H1 (cell line): ENCODE measurements around the gene KRAS. TPM values are rescaled to one million over a fixed set of nuclear protein-coding genes. Genes with fewer than 3 reads are reported as not detected.

ENCODE experiments used
- CTCF ChIA-PET: fragments of 300-600 bp; sonication (Branson Sonifier 250); formaldehyde crosslinking; loops from one replicate; lab custom pipeline; 2021; ENCODE audit not compliant: partially characterized antibody; lab: Charles Lee
- POLR2A ChIA-PET: fragments of 300-600 bp; sonication (Branson Sonifier 250); formaldehyde crosslinking; loops from one replicate; lab custom pipeline; 2021; ENCODE audit warnings: inconsistent platforms; ENCODE audit not compliant: partially characterized antibody; lab: Charles Lee
- DNase-seq, 2 experiments: peaks; one replicate each; pipeline versions ENCODE4 v3.0.0 to v3.0.0-alpha.2; 2010 to 2022; ENCODE audit warnings: low spot score in 2 of 2, low read depth in 1 of 2, mixed read lengths in 1 of 2
- FAIRE-seq: peaks from 2 replicates; lab custom pipeline; 2011; peaks lifted over from hg19 to GRCh38; lab: Jason Lieb, UNC
- H2AFZ ChIP-seq: 2 replicates; pipeline ENCODE4 v1.8.1; 2012; ENCODE audit warnings: low read length, inconsistent platforms
- H2AK5ac ChIP-seq: 2 replicates; pipeline ENCODE4 v1.6.1; 2013; ENCODE audit warnings: low read depth, low read length
- H2BK120ac ChIP-seq: replicated peaks from 2 replicates; pipeline ENCODE3; 2013; ENCODE audit warnings: low read depth, low read length, inconsistent platforms
- H2BK12ac ChIP-seq: 2 replicates; pipeline ENCODE4 v1.6.1; 2013; ENCODE audit warnings: low read depth, low read length
- H2BK15ac ChIP-seq: 2 replicates; pipeline ENCODE4 v1.6.1; 2013; ENCODE audit warnings: low read length
- H2BK20ac ChIP-seq: 2 replicates; pipeline ENCODE4 v1.6.1; 2013; ENCODE audit warnings: low read length
- H2BK5ac ChIP-seq: 2 replicates; pipeline ENCODE4 v1.6.1; 2013; ENCODE audit warnings: low read depth, low read length
- H3K14ac ChIP-seq: 2 replicates; pipeline ENCODE4 v1.6.1; 2013; ENCODE audit warnings: inconsistent platforms; ENCODE audit not compliant: insufficient read length
- H3K18ac ChIP-seq: 2 replicates; pipeline ENCODE4 v1.6.1; 2013; ENCODE audit warnings: low read length; ENCODE audit errors: extremely low read depth
- H3K23ac ChIP-seq: 2 replicates; pipeline ENCODE4 v1.6.1; 2013; ENCODE audit warnings: inconsistent platforms; ENCODE audit not compliant: insufficient read length
- H3K23me2 ChIP-seq: 2 replicates; pipeline ENCODE4 v1.6.1; 2013; ENCODE audit warnings: low read depth, low read length
- H3K27ac ChIP-seq: 2 replicates; pipeline ENCODE4 v1.6.1; 2011; ENCODE audit warnings: low read depth, low read length, inconsistent platforms
- H3K27me3 ChIP-seq, 4 experiments: replicated peaks in 1 of 4; 1 replicate in 1 of 4; 2 replicates in 3 of 4; pipeline versions ENCODE4 v1.6.1 to v1.8.1; 2011 to 2013; ENCODE audit warnings: low read length in 3 of 4, mild to moderate bottlenecking in 3 of 4, inconsistent platforms in 2 of 4, mixed read lengths in 2 of 4, moderate library complexity in 1 of 4; ENCODE audit not compliant: control insufficient read depth in 3 of 4, insufficient read depth in 3 of 4; ENCODE audit errors: extremely low read depth in 1 of 4
- H3K36me3 ChIP-seq, 4 experiments: 2 replicates each; pipeline versions ENCODE4 v1.6.1 to v1.8.1; 2011 to 2013; ENCODE audit warnings: mild to moderate bottlenecking in 4 of 4, low read length in 3 of 4, moderate library complexity in 2 of 4, control low read depth in 1 of 4, inconsistent platforms in 1 of 4; ENCODE audit not compliant: insufficient read depth in 4 of 4, control insufficient read depth in 2 of 4
- H3K4ac ChIP-seq: replicated peaks from 2 replicates; pipeline ENCODE3; 2013; ENCODE audit warnings: low read length, low read depth, mixed read lengths, inconsistent platforms; ENCODE audit not compliant: insufficient read length
- H3K4me1 ChIP-seq, 4 experiments: replicated peaks in 1 of 4; 1 replicate in 1 of 4; 2 replicates in 3 of 4; pipeline versions ENCODE4 v1.6.1 to v1.8.1; 2011 to 2013; ENCODE audit warnings: low read length in 3 of 4, inconsistent platforms in 2 of 4, mixed read lengths in 1 of 4; ENCODE audit not compliant: insufficient read depth in 4 of 4, control insufficient read depth in 3 of 4
- H3K4me2 ChIP-seq, 2 experiments: 2 replicates each; pipeline versions ENCODE4 v1.6.1 to v1.8.1; 2011 to 2013; ENCODE audit warnings: low read depth in 2 of 2, low read length in 2 of 2, control low read depth in 1 of 2, inconsistent platforms in 1 of 2, mild to moderate bottlenecking in 1 of 2; ENCODE audit not compliant: insufficient read depth in 1 of 2
- H3K4me3 ChIP-seq, 4 experiments: fragments of 200-600, 300-600 bp in 1 of 4; sonication (generic), shearing (Covaris generic), sonication (Bioruptor Twin) in 1 of 4; 2 replicates each; pipeline versions ENCODE4 v1.5.1 to v1.8.1; 2011 to 2016; ENCODE audit warnings: low read length in 4 of 4, low read depth in 3 of 4, control low read depth in 2 of 4, inconsistent platforms in 2 of 4, mild to moderate bottlenecking in 2 of 4, mixed read lengths in 1 of 4, moderate library complexity in 1 of 4; ENCODE audit not compliant: insufficient read depth in 2 of 4; ENCODE audit errors: extremely low read depth in 1 of 4
- H3K56ac ChIP-seq: replicated peaks from 2 replicates; pipeline ENCODE3; 2013; ENCODE audit warnings: low read depth, mild to moderate bottlenecking, mixed read lengths, low read length, inconsistent platforms; ENCODE audit not compliant: insufficient read length
- H3K79me1 ChIP-seq: 2 replicates; pipeline ENCODE4 v1.6.1; 2013; ENCODE audit warnings: low read depth, low read length, control low read depth
- H3K79me2 ChIP-seq, 2 experiments: 2 replicates each; pipeline versions ENCODE4 v1.6.1 to v1.8.1; 2012 to 2013; ENCODE audit warnings: low read length in 2 of 2, mild to moderate bottlenecking in 2 of 2, inconsistent platforms in 1 of 2; ENCODE audit not compliant: insufficient read depth in 2 of 2, control insufficient read depth in 1 of 2
- H3K9ac ChIP-seq, 4 experiments: replicated peaks in 1 of 4; 1 replicate in 1 of 4; 2 replicates in 3 of 4; pipeline versions ENCODE4 v1.6.1 to v1.8.1; 2011 to 2013; ENCODE audit warnings: low read depth in 3 of 4, low read length in 3 of 4, control low read depth in 2 of 4, mild to moderate bottlenecking in 2 of 4, moderate library complexity in 2 of 4, inconsistent platforms in 1 of 4; ENCODE audit errors: extremely low read depth in 1 of 4
- H3K9me3 ChIP-seq, 2 experiments: 2 replicates each; pipeline versions ENCODE4 v1.6.1 to v1.8.1; 2012 to 2013; ENCODE audit warnings: mild to moderate bottlenecking in 2 of 2, moderate library complexity in 2 of 2, control low read depth in 1 of 2, inconsistent platforms in 1 of 2, low read depth in 1 of 2, low read length in 1 of 2, mixed read lengths in 1 of 2; ENCODE audit not compliant: insufficient read depth in 2 of 2
- H4K20me1 ChIP-seq, 2 experiments: replicated peaks in 1 of 2; 2 replicates each; pipeline versions ENCODE3 to v1.8.1; 2011 to 2013; ENCODE audit warnings: inconsistent platforms in 2 of 2, low read length in 2 of 2, mild to moderate bottlenecking in 1 of 2; ENCODE audit not compliant: insufficient read depth in 2 of 2, control insufficient read depth in 1 of 2
- H4K5ac ChIP-seq: 2 replicates; pipeline ENCODE4 v1.6.1; 2013; ENCODE audit warnings: low read length, low read depth, mixed read lengths, inconsistent platforms; ENCODE audit not compliant: insufficient read length
- H4K8ac ChIP-seq: 2 replicates; pipeline ENCODE4 v1.8.0; 2013; ENCODE audit warnings: mild to moderate bottlenecking, moderate library complexity, low read length, inconsistent platforms; ENCODE audit not compliant: insufficient read depth; ENCODE audit errors: extremely low read depth
- H4K91ac ChIP-seq: replicated peaks from 2 replicates; pipeline ENCODE3; 2013; ENCODE audit warnings: low read length, mixed read lengths, inconsistent platforms; ENCODE audit not compliant: insufficient read length
- CBX8 ChIP-seq: fragments of 300-800, 300-1000 bp; sonication (generic); IDR thresholded peaks from 2 replicates; pipeline ENCODE4 v1.7.1; 2016; ENCODE audit warnings: low read depth, low read length, borderline replicate concordance
- HDAC2 ChIP-seq, 2 experiments: fragments of 300-600 bp in 1 of 2; sonication (generic) in 1 of 2; IDR thresholded peaks; 2 replicates each; pipeline ENCODE4 v1.6.1; 2011 to 2012; ENCODE audit warnings: low read depth in 2 of 2, low read length in 2 of 2, mild to moderate bottlenecking in 2 of 2, moderate library complexity in 2 of 2, borderline replicate concordance in 1 of 2, inconsistent platforms in 1 of 2
- KDM5A ChIP-seq: fragments of 200-600 bp; IDR thresholded peaks from 2 replicates; pipeline ENCODE4 v1.7.1; 2012; ENCODE audit warnings: mild to moderate bottlenecking, low read length, inconsistent platforms, mixed read lengths
- SP1 ChIP-seq: IDR thresholded peaks from 2 replicates; pipeline ENCODE4 v1.6.1; 2011; ENCODE audit warnings: low read depth, low read length
- WGBS, 2 experiments: shearing (Covaris generic) in 1 of 2; methylation state at CpG; one replicate each; pipeline versions ENCODE4 v1.1.6 to v1.1.7; 2013 to 2015; ENCODE audit warnings: low lambda C conversion rate in 2 of 2, mixed read lengths in 2 of 2, inconsistent platforms in 1 of 2, low coverage in 1 of 2, missing lambda C conversion rate in 1 of 2; ENCODE audit not compliant: insufficient replicate concordance in 2 of 2, insufficient coverage in 1 of 2, insufficient read length in 1 of 2; ENCODE audit errors: extremely low coverage in 1 of 2, missing lambda C conversion rate in 1 of 2; 5-methylcytosine and 5-hydroxymethylcytosine counted together
- polyA plus RNA-seq, 7 experiments: library from polyadenylated mRNA; depleted of rRNA in 3 of 7; stranded (reverse) in 5 of 7; unstranded in 2 of 7; fragments of >200 nt in 5 of 7; fragments of 200-250 nt in 2 of 7; gene quantifications; 1 replicate in 5 of 7; 2 replicates in 1 of 7; 4 replicates in 1 of 7; pipeline versions ENCODE4 v1.2.1 to v1.2.3, GENCODE V29; 2011 to 2013; ENCODE audit warnings: missing spikeins in 2 of 7, mixed read lengths in 2 of 7
- total RNA-seq: library from RNA; stranded (reverse); fragmentation: NEBNext Ultra II Directional; extraction: Animal tissue kit (Norgen Biotek cat#: 25700); gene quantifications from 2 replicates; pipeline ENCODE4 v1.2.1, GENCODE V29; 2021
- TF ChIP-seq, protein P1 (sequence below): IDR thresholded peaks from 2 replicates; pipeline ENCODE4 v1.6.1; 2011; ENCODE audit warnings: low read length, improper control_type of control experiment

Gene KRAS
- total and polyA plus RNA-seq, 2 of the 8 experiments (the other 6 are each of a cell fraction or from before 2014, with no cell fraction given), result 24.8 to 64.6 TPM

DNA sequence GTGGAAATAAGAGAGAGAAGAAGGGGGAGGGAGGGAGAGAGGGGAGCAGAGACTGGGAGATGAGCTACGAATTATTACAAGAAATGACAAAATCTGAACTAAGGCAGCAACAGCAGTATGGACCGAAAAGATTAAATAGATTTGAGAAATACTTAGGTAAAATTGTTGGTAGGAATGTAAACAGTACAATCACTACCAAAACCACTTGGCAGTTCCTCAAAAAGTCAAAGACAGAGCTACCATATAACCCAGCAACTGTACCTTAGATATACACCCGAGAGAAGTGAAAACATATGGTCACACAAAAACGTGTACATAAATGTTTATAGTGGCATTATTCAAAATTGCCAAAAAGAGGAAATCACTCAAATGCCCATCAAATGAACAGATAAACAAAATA lies 14.1 kb downstream of the KRAS start:
- no peak overlapping the region for H2BK5ac ChIP-seq
- H3K4me2 ChIP-seq, result no peak overlapping the region
- WGBS, 2 experiments, result 86% methylated on average over 4 of the region's 4 CpGs; no CpG with 5 or more reads in 1 of the 2 experiments
- ChIA-PET POLR2A (interaction anchor here (1.8 kb wide), 1 partner anchor 11 kb away, joined by 7 read pairs; no protein-coding TSS in a partner anchor), CTCF (interaction anchor here (1.2 kb wide), 1 partner anchor 12 kb away, joined by 4 read pairs; no protein-coding TSS in a partner anchor)
- no peak overlapping the region for H3K4me3 ChIP-seq
- no peak overlapping the region for H3K14ac ChIP-seq
- H3K9ac ChIP-seq, result no peak overlapping the region
- no peak overlapping the region for H2AFZ ChIP-seq
- no peaks in the 10 kb centered on the region for H3K4me1 ChIP-seq
- H4K91ac ChIP-seq, result no peak overlapping the region
- H3K36me3 ChIP-seq, result peaks cover 0 to 29% (median 7%) of the 10 kb centered on the region in 4 experiments
- no peak overlapping the region for H3K23ac ChIP-seq
- H3K56ac ChIP-seq, result no peak overlapping the region
- H2AK5ac ChIP-seq, result no peak overlapping the region
- H3K79me2 ChIP-seq, result peaks cover 0 to 82% of the 10 kb centered on the region in 2 experiments; a peak in 2 of 4 replicates
- no peaks in the 10 kb centered on the region for H3K27me3 ChIP-seq
- TF ChIP-seq HDAC2 (IDR thresholded peaks at IDR 0.05; ENCODE audit: borderline replicate concordance in 1 of 2, low read depth in 2 of 2, low read length in 2 of 2), result no peak
- TF ChIP-seq CBX8, result no peak
- TF ChIP-seq KDM5A, result no peak
- no peak for TF ChIP-seq SP1
- TF ChIP-seq, protein P1, sequence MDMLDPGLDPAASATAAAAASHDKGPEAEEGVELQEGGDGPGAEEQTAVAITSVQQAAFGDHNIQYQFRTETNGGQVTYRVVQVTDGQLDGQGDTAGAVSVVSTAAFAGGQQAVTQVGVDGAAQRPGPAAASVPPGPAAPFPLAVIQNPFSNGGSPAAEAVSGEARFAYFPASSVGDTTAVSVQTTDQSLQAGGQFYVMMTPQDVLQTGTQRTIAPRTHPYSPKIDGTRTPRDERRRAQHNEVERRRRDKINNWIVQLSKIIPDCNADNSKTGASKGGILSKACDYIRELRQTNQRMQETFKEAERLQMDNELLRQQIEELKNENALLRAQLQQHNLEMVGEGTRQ, result no peak
- TF ChIP-seq, all 59 proteins: peak for 0
- no peak overlapping the region for H4K8ac ChIP-seq
- H4K20me1 ChIP-seq, result peaks cover 2 to 7% of the 10 kb centered on the region in 2 experiments
- no peak overlapping the region for H3K27ac ChIP-seq
- no peak for FAIRE-seq
- no peaks in the 10 kb centered on the region for H3K9me3 ChIP-seq
- H2BK12ac ChIP-seq, result no peak overlapping the region
- H3K18ac ChIP-seq, result no peak overlapping the region
- H4K5ac ChIP-seq, result no peak overlapping the region
- H3K79me1 ChIP-seq, result peaks cover 5% of the 10 kb centered on the region; the same call in 1 of the 2 replicates
- no peak overlapping the region for H2BK20ac ChIP-seq
- H3K4ac ChIP-seq, result no peak overlapping the region
- no peak for DNase-seq
- no peak overlapping the region for H2BK120ac ChIP-seq
- no peak overlapping the region for H2BK15ac ChIP-seq
- H3K23me2 ChIP-seq, result no peaks in the 10 kb centered on the region
